K562 (cell line): ENCODE data around the gene CYSRT1. TPM values are rescaled to one million over a fixed set of nuclear protein-coding genes. Genes with fewer than 3 reads are reported as not detected.

Experiments used
- BRF2 ChIP-seq: IDR thresholded peaks from 3 replicates; pipeline ENCODE4 v1.6.1; 2011; ENCODE audit warnings: borderline replicate concordance, mild to moderate bottlenecking; ENCODE audit not compliant: insufficient read length, insufficient read depth
- CC2D1A ChIP-seq: fragments of 450-650 bp; IDR thresholded peaks from 2 replicates; pipeline ENCODE4 v1.6.1; 2017; ENCODE audit warnings: mild to moderate bottlenecking
- COPS2 ChIP-seq: fragments of 450-650 bp; conservative IDR thresholded peaks from 2 replicates; pipeline ENCODE4 v1.6.1; 2016; ENCODE audit warnings: mild to moderate bottlenecking, moderate library complexity
- TAF15 ChIP-seq: fragments of 200-400 bp; formaldehyde crosslinking; IDR thresholded peaks from 2 replicates; pipeline ENCODE4 v1.6.1; 2017; ENCODE audit warnings: mild to moderate bottlenecking, low read depth, low read length, moderate library complexity
- ZBTB7A ChIP-seq: IDR thresholded peaks from 2 replicates; pipeline ENCODE4 v1.6.1; 2011; ENCODE audit warnings: low read depth, mild to moderate bottlenecking, low read length, moderate library complexity, borderline replicate concordance; ENCODE audit not compliant: control insufficient read depth
- ZFX ChIP-seq: sonication (generic); formaldehyde crosslinking; IDR thresholded peaks from 2 replicates; pipeline ENCODE4 v1.8.0; 2022; ENCODE audit warnings: mild to moderate bottlenecking, missing genetic modification reagents, moderate library complexity
- ZNF280B ChIP-seq: fragments of 250-450 bp; sonication (Bioruptor Pico); IDR thresholded peaks from 2 replicates; pipeline ENCODE4 v1.5.1; 2021; ENCODE audit warnings: mild to moderate bottlenecking
- polyA plus RNA-seq, 8 experiments: library from polyadenylated mRNA; depleted of rRNA in 4 of 8; stranded (reverse) in 5 of 8; unstranded in 3 of 8; fragments of >200 nt; fragmentation: Nextera tagmentation in 2 of 8; fragmentation: Illumina TruSeq in 1 of 8; extraction: Ambion mirVana in 2 of 8; extraction: Trizol in 1 of 8; gene quantifications; 2 replicates each; pipeline versions ENCODE4 v1.2.1 to v1.2.3, GENCODE V29; 2011 to 2014; ENCODE audit warnings: inconsistent platforms in 1 of 8, missing spikeins in 1 of 8
- total RNA-seq, 7 experiments: library from RNA; depleted of rRNA in 6 of 7; stranded (reverse); fragments of >200 nt in 6 of 7; fragmentation: Illumina TruSeq in 2 of 7; extraction: Trizol in 2 of 7; gene quantifications; 2 replicates each; pipeline versions ENCODE4 v1.2.1 to v1.2.3, GENCODE V29; 2011 to 2021; ENCODE audit warnings: low replicate concordance in 1 of 7

CYSRT1 gene
- total and polyA plus RNA-seq, 9 of the 15 experiments (the other 6 are each of a cell fraction or from before 2014, with no cell fraction given) = 0.04 to 1.4 (median 0.42) TPM; not detected in 3

- TF ChIP-seq ZFX = 0 out of 2 replicates have a peak, but pooled peaks have one; percentile 4
- no peak for TF ChIP-seq BRF2
- TF ChIP-seq ZNF280B = no peak
- TF ChIP-seq ZBTB7A = no peak
- no peak for TF ChIP-seq COPS2
- no peak for TF ChIP-seq TAF15
- no peak for TF ChIP-seq CC2D1A
- TF ChIP-seq, all 486 proteins: peak for 9
These were observed 3.6 kb downstream of the CYSRT1 start (continued) for GRCh38 chr9:137228506-137228967.
